GM12891 (cell line): ENCODE measurements around the gene ZFHX3.
"Not testable (repeated sequence)": the region's sequence is repeated elsewhere in the genome, so short reads cannot be mapped to it uniquely, and the experiment has no call there.

Experiments
- DNase-seq: peaks from one replicate; pipeline ENCODE4 v3.0.0; 2011; ENCODE audit warnings: low spot score; ENCODE audit not compliant: insufficient read length
- FAIRE-seq: peaks from 2 replicates; lab custom pipeline; 2011; peaks lifted over from hg19 to GRCh38; lab: Jason Lieb, UNC
- PAX5 ChIP-seq: IDR thresholded peaks from 2 replicates; pipeline ENCODE4 v1.6.1; 2011; ENCODE audit warnings: low read length, moderate library complexity, mild to moderate bottlenecking; ENCODE audit not compliant: insufficient read depth, severe bottlenecking
- POLR2A ChIP-seq: IDR thresholded peaks from 2 replicates; pipeline ENCODE4 v1.6.1; 2011; ENCODE audit warnings: low read depth, low read length, control low read depth
- POLR2AphosphoS5 ChIP-seq: IDR thresholded peaks from 2 replicates; pipeline ENCODE4 v1.6.1; 2011; ENCODE audit warnings: low read depth, low read length, control low read depth
- POU2F2 ChIP-seq: IDR thresholded peaks from 2 replicates; pipeline ENCODE4 v1.6.1; 2011; ENCODE audit warnings: low read depth, mild to moderate bottlenecking, control low read depth, low read length, moderate library complexity
- SPI1 ChIP-seq: IDR thresholded peaks from 2 replicates; pipeline ENCODE4 v1.6.1; 2011; ENCODE audit warnings: low read depth, low read length, control low read depth
- TAF1 ChIP-seq: IDR thresholded peaks from 2 replicates; pipeline ENCODE4 v1.6.1; 2011; ENCODE audit warnings: low read depth, low read length, control low read depth

The ZFHX3 gene

GRCh38 chr16:72999541-73000019 lies 48.3 kb downstream of the ZFHX3 start:
- DNase-seq = no peak
- FAIRE-seq = no peak
- no peak for TF ChIP-seq POU2F2
- no peak for TF ChIP-seq SPI1
- no peak for TF ChIP-seq POLR2A
- TF ChIP-seq POLR2AphosphoS5 = no peak
- TF ChIP-seq TAF1 = no peak
- no peak for TF ChIP-seq PAX5

DNA sequence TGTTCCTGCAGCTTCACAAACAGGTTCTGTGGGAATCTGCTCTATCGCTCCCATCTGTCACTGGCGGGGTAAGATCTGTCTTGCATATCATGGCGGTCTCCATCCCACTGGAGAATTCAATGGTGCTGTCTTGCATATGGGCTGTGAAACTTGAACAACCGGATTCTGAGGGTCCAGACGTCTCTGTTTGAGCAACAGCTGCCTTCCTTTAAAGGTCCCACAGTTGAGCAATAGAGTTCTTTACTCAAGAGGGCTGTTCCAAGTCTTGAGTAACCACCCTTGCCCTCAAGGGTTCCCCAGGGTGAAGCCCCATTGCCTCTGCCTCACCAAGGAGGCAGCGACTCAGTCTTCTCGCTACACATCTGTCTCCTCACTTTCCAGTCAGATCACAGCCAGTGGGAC lies 50.8 kb downstream of the ZFHX3 start:
- DNase-seq (no peak), FAIRE-seq (no peak)
- no peak for TF ChIP-seq TAF1
- no peak for TF ChIP-seq POLR2A
- TF ChIP-seq SPI1 = no peak
- TF ChIP-seq POLR2AphosphoS5 = no peak
- TF ChIP-seq POU2F2 = no peak
- TF ChIP-seq PAX5 = no peak

DNA sequence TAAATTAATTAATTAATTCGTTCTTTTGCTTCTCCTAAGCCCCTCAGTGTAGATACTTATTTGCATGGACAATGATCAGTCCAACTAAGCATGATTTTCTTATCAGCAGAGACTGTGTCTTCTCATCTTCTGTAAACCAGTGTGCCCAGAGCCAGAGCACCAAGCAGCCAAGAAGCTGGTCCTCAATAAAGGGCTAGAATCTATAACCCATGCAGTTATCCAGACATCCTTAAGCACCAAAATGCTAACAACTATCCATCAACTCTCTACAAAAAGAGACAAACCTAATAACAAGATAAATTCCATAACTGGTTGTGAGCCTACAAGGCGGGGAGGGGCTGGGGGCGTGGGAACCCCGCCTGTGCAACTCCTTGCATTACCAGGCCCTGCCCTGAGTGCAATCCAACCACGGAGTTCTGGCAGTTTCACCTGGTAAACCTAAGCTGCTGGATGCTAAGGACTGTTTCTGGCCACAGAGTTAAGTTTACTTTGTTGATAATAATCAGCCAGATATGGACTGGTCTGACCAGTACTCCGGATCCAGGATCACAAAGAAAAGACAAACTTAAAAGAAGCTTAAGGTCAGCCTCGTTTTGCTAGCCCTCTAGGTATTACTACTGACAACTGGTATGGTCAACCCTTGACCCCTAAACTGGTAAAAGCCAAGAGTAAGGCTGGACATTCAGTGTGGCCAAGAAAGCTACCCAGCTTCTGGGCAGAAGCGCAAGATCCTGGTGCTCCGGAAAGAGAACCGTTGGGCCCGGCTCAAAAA lies 51.5 kb downstream of the ZFHX3 start:
- no peak for TF ChIP-seq SPI1
- TF ChIP-seq TAF1 = no peak
- no peak for TF ChIP-seq PAX5
- TF ChIP-seq POU2F2 = no peak
- TF ChIP-seq POLR2AphosphoS5 = no peak
- no peak for TF ChIP-seq POLR2A
- DNase-seq (no peak), FAIRE-seq (no peak)

DNA sequence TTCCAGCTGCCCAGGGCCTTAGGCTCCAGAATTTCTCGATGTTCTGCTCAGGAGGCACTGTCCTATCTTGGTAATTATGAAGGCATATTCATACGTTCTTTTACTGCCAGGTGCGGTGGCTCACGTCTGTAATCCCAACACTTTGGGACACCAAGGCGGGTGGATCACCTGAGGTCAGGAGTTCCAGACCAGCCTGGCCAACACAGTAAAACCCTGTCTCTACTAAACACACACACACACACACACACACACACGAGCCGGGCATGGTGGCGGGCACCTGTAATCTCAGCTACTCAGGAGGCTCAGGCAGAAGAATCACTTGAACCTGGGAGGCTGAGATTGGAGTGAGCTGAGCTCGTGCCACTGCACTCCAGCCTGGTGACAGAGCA lies 52.1 kb downstream of the ZFHX3 start:
- FAIRE-seq = not testable (repeated sequence)

DNA sequence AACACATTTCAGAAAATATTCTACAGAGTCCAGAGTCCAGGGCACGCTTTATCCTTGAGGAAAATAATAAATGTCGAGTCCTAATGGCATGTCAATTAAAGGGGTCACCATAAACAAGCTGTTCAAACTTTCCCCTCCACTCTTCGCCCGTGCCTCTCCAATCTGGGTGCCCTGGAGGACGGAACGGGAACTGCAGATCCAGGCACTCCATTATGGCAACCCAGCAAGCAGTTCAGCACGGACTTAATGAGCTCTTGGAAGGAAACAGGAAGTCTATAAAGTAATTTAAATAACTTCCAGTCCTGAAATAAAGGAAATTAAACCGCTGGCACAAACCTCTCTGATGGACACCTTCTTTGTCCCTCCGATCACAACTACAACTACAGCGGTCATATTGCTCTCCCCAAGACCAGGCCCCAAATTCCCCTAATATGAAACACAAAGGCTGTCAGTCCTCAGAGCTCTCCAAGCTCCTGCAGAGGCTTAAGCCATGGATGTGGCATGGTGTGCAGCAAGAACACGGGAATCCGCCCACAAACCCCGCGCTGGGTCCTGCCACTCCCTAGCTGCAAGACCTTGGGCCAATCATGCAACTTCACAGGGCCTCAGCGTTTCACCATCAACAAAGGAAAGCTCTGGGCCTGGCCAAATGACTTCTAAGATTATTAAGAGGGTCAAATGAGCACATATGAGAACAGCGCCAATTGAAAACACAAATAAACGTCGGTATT lies 52.6 kb downstream of the ZFHX3 start:
- TF ChIP-seq POLR2A (no peak), SPI1 (no peak), POLR2AphosphoS5 (no peak)
- DNase-seq = no peak
- no peak for FAIRE-seq

More for the DNA sequence above, 52.1 kb downstream of the ZFHX3 start:
- DNase-seq = not testable (repeated sequence)

DNA sequence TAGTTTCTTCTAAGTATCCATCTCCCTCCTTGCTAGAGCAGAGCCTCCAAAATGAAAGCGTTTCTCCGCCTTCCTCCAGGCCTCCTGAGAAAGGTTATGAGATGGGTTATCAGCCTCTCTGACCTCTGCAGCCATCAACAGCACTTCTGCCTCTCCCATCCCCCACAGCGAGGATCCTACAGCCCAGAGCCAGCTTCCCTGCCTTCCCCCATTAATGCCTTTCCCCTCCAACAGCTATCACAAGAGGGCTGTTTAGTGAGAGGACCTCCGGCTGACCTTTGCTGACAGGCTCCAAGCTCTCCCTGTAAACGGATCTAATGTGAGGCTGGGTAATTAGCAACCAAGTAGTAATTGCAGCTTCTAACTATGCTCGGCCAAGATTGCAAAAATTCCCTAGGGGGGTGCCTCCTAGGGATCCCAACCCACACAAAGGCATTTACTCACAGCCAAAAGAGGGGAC lies 55.8 kb downstream of the ZFHX3 start:
- FAIRE-seq = no peak
- TF ChIP-seq POU2F2 (no peak), POLR2A (no peak), TAF1 (no peak), PAX5 (no peak), SPI1 (no peak), POLR2AphosphoS5 (no peak)
- DNase-seq = no peak

GRCh38 chr16:72991644-72992043 lies 56.3 kb downstream of the ZFHX3 start:
- FAIRE-seq = no peak
- no peak for TF ChIP-seq PAX5
- no peak for TF ChIP-seq POU2F2
- no peak for TF ChIP-seq POLR2A
- no peak for TF ChIP-seq POLR2AphosphoS5
- TF ChIP-seq SPI1 = no peak
- no peak for TF ChIP-seq TAF1
- no peak for DNase-seq

- FAIRE-seq (no peak), DNase-seq (no peak)
- TF ChIP-seq POLR2A (no peak), POU2F2 (no peak), POLR2AphosphoS5 (no peak), PAX5 (no peak), SPI1 (no peak), TAF1 (no peak)
Measured at GRCh38 chr16:72991211-72991610, 56.7 kb downstream of the ZFHX3 start.

- TF ChIP-seq TAF1 = no peak
- no peak for TF ChIP-seq POLR2AphosphoS5
- no peak for TF ChIP-seq POU2F2
- FAIRE-seq = no peak
- no peak for DNase-seq
Measured at GRCh38 chr16:72990571-72990970, 57.4 kb downstream of the ZFHX3 start.
